ENCODE results near the gene KAT14. TPM values are rescaled to one million over a fixed set of nuclear protein-coding genes. Genes with fewer than 3 reads are reported as not detected.
A peak's percentile ranks its signal among the peaks of the same experiment; 100 is the strongest.

KAT14 gene
- total RNA-seq, 1 experiment from 2014 or later: 23.2 TPM

GRCh38 chr20:18132663-18133062 lies 5.0 kb upstream of the KAT14 start:
- Histone ChIP-seq H3K4me1 (no peaks in the 10 kb centered on the region), H3K36me3 (no peaks in the 10 kb centered on the region)

GRCh38 chr20:18133962-18134361 lies 3.7 kb upstream of the KAT14 start:
- H3K4me1 ChIP-seq: peaks cover 2% of the 10 kb centered on the region; the same call in 1 of the 2 replicates
- no peaks in the 10 kb centered on the region for H3K36me3 ChIP-seq
- no peak overlapping the region for H3K27ac ChIP-seq
- H3K4me3 ChIP-seq: no peak overlapping the region
- no peak for DNase-seq
- no peaks in the 10 kb centered on the region for H3K9me3 ChIP-seq (replicated peaks)
- no peaks in the 10 kb centered on the region for H3K27me3 ChIP-seq

More at GRCh38 chr20:18132663-18133062, 5.0 kb upstream of the KAT14 start:
- no peak overlapping the region for H3K27ac ChIP-seq
- DNase-seq: no peak
- H3K27me3 ChIP-seq: no peaks in the 10 kb centered on the region
- no peak overlapping the region for H3K4me3 ChIP-seq
- H3K9me3 ChIP-seq (replicated peaks): no peaks in the 10 kb centered on the region

DNA sequence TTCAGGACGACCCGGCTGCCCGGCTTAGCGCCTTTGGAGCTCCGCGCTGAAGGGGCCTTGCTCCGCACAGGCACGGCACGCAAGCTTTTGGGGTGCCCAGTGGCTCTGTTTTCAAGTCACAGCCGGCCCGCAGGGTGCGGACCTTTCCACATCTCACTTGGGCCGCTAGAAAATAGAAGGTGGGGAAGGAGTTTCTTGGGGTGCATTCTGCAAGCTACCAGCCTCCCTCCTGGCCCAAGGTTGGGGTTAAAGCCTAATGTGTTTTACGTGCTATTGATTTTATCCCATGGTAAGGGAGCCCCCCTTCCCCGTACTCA lies 561 bp downstream of the KAT14 start:
- peaks cover 15% of the 10 kb centered on the region; the same call in 1 of the 2 replicates for H3K36me3 ChIP-seq
- peak overlapping the region; percentile 90 for H3K4me3 ChIP-seq
- peaks cover 4% of the 10 kb centered on the region; the same call in 1 of the 2 replicates for H3K4me1 ChIP-seq
- no peaks in the 10 kb centered on the region for H3K27me3 ChIP-seq
- H3K27ac ChIP-seq: peak overlapping the region; percentile 84
- H3K9me3 ChIP-seq (replicated peaks): no peaks in the 10 kb centered on the region
- DNase-seq: no peak

DNA sequence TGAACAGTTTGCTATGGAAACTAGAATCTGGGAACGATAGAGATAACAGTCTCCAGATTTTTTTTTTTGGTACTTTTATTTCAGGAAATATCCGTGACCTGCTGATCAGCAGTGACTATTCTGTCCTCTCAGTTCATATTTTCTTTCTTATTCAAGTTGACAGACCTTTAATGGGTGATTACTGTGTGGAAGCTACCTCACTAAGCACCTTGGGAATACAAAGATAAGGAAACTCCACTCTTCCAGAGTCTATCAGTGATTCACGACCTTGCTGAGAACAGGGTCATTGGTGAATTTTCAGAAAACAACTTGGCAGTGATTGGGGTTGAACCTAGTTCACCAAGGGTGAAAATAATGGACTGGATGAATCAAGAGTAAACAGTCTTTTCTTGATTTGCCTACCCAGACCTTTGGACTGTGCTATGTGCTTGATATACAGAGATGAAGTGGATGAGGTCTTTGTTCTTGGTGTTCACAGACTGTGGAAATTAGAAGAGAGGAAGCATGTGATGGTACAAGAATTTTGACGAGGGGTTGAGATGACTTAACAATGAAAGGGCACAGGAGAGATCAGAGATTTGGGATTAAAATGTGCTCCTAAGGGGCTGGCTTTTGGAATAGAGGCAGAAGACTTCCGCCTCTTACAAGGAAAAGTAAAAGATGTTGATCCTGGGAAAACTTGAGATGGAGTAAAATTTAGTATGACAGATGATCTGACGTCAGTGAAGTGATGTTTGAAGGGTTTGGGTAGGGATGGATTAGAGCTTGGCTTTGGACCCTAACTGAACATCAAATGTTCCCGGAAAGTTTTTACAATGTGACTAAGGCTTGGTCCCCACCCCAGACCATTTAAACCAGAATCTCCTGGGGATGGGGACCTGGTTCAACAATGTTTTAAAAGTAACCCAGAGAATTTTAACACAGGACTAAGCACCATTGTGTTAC lies 1.2 kb downstream of the KAT14 start:
- DNase-seq: peak in 1 of 2 experiments; percentile 8
- Histone ChIP-seq H3K27me3 (no peaks in the 10 kb centered on the region), H3K27ac (peak overlapping the region; percentile 84), H3K9me3 (replicated peaks) (no peaks in the 10 kb centered on the region), H3K4me3 (peak overlapping the region; percentile 90), H3K4me1 (peaks cover 4% of the 10 kb centered on the region; the same call in 1 of the 2 replicates), H3K36me3 (peaks cover 15% of the 10 kb centered on the region; the same call in 1 of the 2 replicates)

DNA sequence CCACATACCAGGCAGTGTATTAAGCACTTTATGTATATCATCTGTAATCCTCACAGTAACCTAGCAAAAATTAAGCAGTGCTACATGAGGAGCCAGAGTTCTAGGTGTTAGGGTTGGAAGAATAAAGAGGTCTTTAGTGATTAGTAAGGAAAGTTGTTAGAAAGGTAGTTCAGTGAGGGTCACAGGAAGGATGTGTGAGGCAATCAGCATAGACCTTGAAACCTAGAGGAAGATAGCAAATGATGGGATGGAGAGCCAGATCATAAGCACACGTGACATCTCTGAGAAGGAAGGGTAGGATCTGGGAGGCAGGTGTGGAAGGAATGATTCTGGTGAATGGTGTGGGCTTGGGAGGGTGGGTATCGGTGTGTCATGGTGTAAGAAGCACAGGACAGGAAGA lies 2.2 kb downstream of the KAT14 start:
- Histone ChIP-seq H3K27ac (no peak overlapping the region), H3K36me3 (peaks cover 15% of the 10 kb centered on the region; the same call in 1 of the 2 replicates), H3K4me3 (no peak overlapping the region), H3K4me1 (peaks cover 4% of the 10 kb centered on the region; the same call in 1 of the 2 replicates), H3K27me3 (no peaks in the 10 kb centered on the region), H3K9me3 (replicated peaks) (no peaks in the 10 kb centered on the region)
- DNase-seq: no peak

DNA sequence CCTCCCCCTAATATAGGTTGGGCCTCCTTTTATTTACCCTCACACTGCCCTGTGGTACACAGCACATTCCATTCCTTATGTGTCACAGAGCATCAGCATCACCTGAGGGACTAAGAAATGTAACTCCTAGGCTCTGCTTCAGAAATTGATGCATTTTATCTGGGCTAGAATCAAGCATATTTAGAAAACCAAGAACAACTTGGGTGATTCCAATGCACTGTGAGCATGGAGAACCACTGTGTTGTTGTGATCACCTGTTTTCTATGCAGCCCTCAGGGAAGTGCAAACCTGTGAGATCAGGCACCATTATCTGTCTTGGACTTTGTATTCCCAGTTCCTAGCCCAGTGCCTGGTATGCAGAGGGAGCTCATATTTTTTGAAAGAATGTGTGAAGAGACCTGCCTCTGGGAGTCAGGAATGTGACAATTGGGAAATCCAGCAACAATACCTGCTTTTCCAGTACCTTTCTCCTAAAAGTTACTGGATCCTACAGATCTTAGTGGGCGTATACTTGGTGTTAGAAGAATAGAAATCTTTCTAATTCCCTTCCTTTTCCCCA lies 7.0 kb downstream of the KAT14 start:
- Histone ChIP-seq H3K27ac (no peak overlapping the region), H3K9me3 (replicated peaks) (no peaks in the 10 kb centered on the region), H3K4me3 (no peak overlapping the region), H3K27me3 (no peaks in the 10 kb centered on the region), H3K36me3 (peaks cover 17% of the 10 kb centered on the region), H3K4me1 (no peaks in the 10 kb centered on the region)
- DNase-seq: no peak

GRCh38 chr20:18154342-18154741 lies 16.7 kb downstream of the KAT14 start:
- Histone ChIP-seq H3K27me3 (no peaks in the 10 kb centered on the region), H3K27ac (no peak overlapping the region), H3K4me1 (no peaks in the 10 kb centered on the region), H3K36me3 (peaks cover 3% of the 10 kb centered on the region), H3K4me3 (no peak overlapping the region), H3K9me3 (replicated peaks) (no peaks in the 10 kb centered on the region)
- DNase-seq: no peak

GRCh38 chr20:18156045-18156444 lies 18.4 kb downstream of the KAT14 start:
- Histone ChIP-seq H3K36me3 (peaks cover 13% of the 10 kb centered on the region), H3K27ac (no peak overlapping the region), H3K27me3 (no peaks in the 10 kb centered on the region), H3K9me3 (replicated peaks) (no peaks in the 10 kb centered on the region), H3K4me3 (no peak overlapping the region), H3K4me1 (no peaks in the 10 kb centered on the region)
- no peak for DNase-seq

DNA sequence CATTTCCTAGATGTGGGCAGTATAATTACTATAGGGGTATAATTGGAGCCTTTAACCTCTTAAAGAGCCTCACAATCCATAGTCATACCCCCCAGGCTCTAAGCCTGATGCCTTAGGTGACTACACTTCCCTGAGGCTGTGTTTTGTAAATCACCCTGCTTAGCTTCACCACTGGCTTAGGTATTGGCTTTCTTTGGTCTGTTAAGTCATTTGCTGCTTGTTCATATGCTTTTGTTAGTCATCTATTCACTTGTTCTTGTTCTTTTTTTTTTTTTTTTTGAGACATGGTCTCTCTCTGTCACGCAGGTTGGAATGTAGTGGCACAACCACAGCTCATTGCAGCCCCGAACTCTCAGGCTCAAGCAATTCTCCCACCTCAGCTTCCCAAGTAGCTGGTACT lies 26.7 kb downstream of the KAT14 start:
- Histone ChIP-seq H3K27me3 (no peaks in the 10 kb centered on the region), H3K4me1 (no peaks in the 10 kb centered on the region), H3K4me3 (no peak overlapping the region), H3K9me3 (replicated peaks) (no peaks in the 10 kb centered on the region), H3K27ac (no peak overlapping the region), H3K36me3 (peaks cover 17% of the 10 kb centered on the region)
- no peak for DNase-seq

DNA sequence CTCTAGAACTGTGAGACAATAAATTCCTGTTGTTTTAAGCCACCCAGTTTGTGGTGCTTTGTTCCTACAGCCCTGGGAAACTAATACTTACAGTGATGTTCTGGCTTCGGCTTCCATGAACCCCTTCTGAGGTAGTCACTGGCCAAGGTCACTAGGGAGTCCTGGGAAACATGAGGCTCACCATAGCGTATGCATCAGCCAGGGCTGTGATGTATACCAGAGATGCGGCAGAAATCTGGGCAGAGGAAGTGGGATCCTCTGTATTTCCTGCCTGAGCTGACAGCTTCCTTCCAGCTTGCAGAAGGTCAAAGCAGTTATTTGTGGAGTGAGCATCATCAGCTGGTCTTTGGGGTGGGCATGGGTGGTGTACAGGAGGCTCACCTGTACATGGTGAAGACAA lies 27.9 kb downstream of the KAT14 start:
- Histone ChIP-seq H3K27me3 (no peaks in the 10 kb centered on the region), H3K4me3 (no peak overlapping the region), H3K9me3 (replicated peaks) (no peaks in the 10 kb centered on the region), H3K36me3 (peaks cover 13% of the 10 kb centered on the region), H3K4me1 (no peaks in the 10 kb centered on the region), H3K27ac (no peak overlapping the region)
- DNase-seq: no peak

GRCh38 chr20:18166241-18166881 lies 28.7 kb downstream of the KAT14 start:
- no peaks in the 10 kb centered on the region for H3K27me3 ChIP-seq
- DNase-seq: no peak
- H3K36me3 ChIP-seq: peaks cover 10% of the 10 kb centered on the region
- no peak overlapping the region for H3K4me3 ChIP-seq
- no peaks in the 10 kb centered on the region for H3K4me1 ChIP-seq
- no peak overlapping the region for H3K27ac ChIP-seq
- H3K9me3 ChIP-seq (replicated peaks): no peaks in the 10 kb centered on the region

- H3K4me3 ChIP-seq: no peak overlapping the region
- no peaks in the 10 kb centered on the region for H3K4me1 ChIP-seq
- H3K27me3 ChIP-seq: no peaks in the 10 kb centered on the region
- peaks cover 9% of the 10 kb centered on the region for H3K36me3 ChIP-seq
- no peaks in the 10 kb centered on the region for H3K9me3 ChIP-seq (replicated peaks)
- no peak overlapping the region for H3K27ac ChIP-seq
- DNase-seq: no peak
Measured at GRCh38 chr20:18166950-18167349, 29.3 kb downstream of the KAT14 start.

DNA sequence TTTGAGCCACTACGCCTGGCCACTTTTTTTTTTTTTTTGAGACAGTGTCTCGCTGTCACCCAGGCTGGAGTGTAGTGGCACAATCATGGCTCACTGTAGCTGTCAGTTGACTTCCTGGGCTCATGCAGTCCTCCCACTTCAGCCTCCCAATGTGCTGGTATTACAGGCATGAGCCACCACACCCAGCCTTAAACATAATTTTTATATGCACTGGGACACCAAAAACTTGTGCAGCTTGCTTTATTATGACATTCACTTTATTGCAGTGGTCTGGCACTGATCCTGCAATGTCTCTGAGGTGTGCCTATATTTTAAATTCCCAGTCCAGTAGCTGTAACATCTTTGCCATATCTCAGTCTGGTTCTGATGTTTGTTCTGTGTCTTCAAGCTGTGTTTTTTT lies 34.7 kb downstream of the KAT14 start:
- no peak overlapping the region for H3K4me3 ChIP-seq
- no peaks in the 10 kb centered on the region for H3K4me1 ChIP-seq
- H3K9me3 ChIP-seq (replicated peaks): no peaks in the 10 kb centered on the region
- no peaks in the 10 kb centered on the region for H3K27me3 ChIP-seq
- DNase-seq: no peak
- H3K27ac ChIP-seq: no peak overlapping the region
- H3K36me3 ChIP-seq: 0 out of 2 replicates have a peak, but pooled peaks cover 5% of the 10 kb centered on the region

- Histone ChIP-seq H3K9me3 (replicated peaks) (no peaks in the 10 kb centered on the region), H3K4me3 (no peak overlapping the region), H3K27me3 (no peaks in the 10 kb centered on the region), H3K36me3 (peaks cover 5% of the 10 kb centered on the region; the same call in 1 of the 2 replicates), H3K27ac (no peak overlapping the region), H3K4me1 (no peaks in the 10 kb centered on the region)
- no peak for DNase-seq
Measured at GRCh38 chr20:18174906-18175683, 37.4 kb downstream of the KAT14 start.
